Hepatocyte (in vitro differentiated cells): ENCODE measurements around the gene CLEC19A. TPM values are rescaled to one million over a fixed set of nuclear protein-coding genes. Genes with fewer than 3 reads are reported as not detected.

Experiments used
- DNase-seq: peaks from one replicate; pipeline ENCODE4 v3.0.0-alpha.2; 2016; ENCODE audit warnings: low spot score
- H2AFZ ChIP-seq: fragments of 200-600 bp; sonication (generic); 2 replicates; pipeline ENCODE4 v1.6.0; 2016; ENCODE audit warnings: antibody characterized with exemption, mild to moderate bottlenecking
- H3K27ac ChIP-seq: fragments of 200-600 bp; sonication (generic); 2 replicates; pipeline ENCODE4 v1.5.1; 2016; ENCODE audit warnings: mild to moderate bottlenecking
- H3K27me3 ChIP-seq: fragments of 200-600 bp; sonication (generic); 2 replicates; pipeline ENCODE4 v1.6.1; 2016
- H3K36me3 ChIP-seq: fragments of 200-600 bp; sonication (generic); replicated peaks from 2 replicates; pipeline ENCODE4 v1.5.1; 2016; ENCODE audit warnings: low read depth; ENCODE audit not compliant: insufficient read depth
- H3K4me1 ChIP-seq: fragments of 200-600 bp; sonication (generic); 2 replicates; pipeline ENCODE4 v1.5.1; 2016; ENCODE audit warnings: mild to moderate bottlenecking, moderate library complexity; ENCODE audit not compliant: insufficient read depth
- H3K4me2 ChIP-seq: fragments of 200-600 bp; sonication (generic); 2 replicates; pipeline ENCODE4 v1.6.0; 2016
- H3K4me3 ChIP-seq: fragments of 200-600 bp; sonication (generic); 2 replicates; pipeline ENCODE4 v1.5.1; 2016; ENCODE audit warnings: mild to moderate bottlenecking
- H3K79me2 ChIP-seq: fragments of 200-600 bp; sonication (generic); 2 replicates; pipeline ENCODE4 v1.6.0; 2017; ENCODE audit warnings: mild to moderate bottlenecking
- H3K9me2 ChIP-seq: fragments of 200-600 bp; sonication (generic); replicated peaks from 2 replicates; pipeline ENCODE4 v1.6.0; 2017; ENCODE audit warnings: mild to moderate bottlenecking; ENCODE audit not compliant: insufficient read depth
- H3K9me3 ChIP-seq: fragments of 200-600 bp; sonication (generic); 2 replicates; pipeline ENCODE4 v1.5.1; 2016; ENCODE audit warnings: low read depth, mild to moderate bottlenecking
- H4K20me1 ChIP-seq: fragments of 200-600 bp; sonication (generic); 2 replicates; pipeline ENCODE4 v1.6.0; 2016; ENCODE audit warnings: mild to moderate bottlenecking; ENCODE audit not compliant: insufficient read depth, poor library complexity, severe bottlenecking
- CTCF ChIP-seq: fragments of 200-600 bp; sonication (generic); IDR thresholded peaks from 2 replicates; pipeline ENCODE4 v1.5.1; 2016; ENCODE audit warnings: antibody characterized with exemption, mild to moderate bottlenecking; ENCODE audit not compliant: poor library complexity
- EZH2 ChIP-seq: fragments of 200-600 bp; sonication (generic); IDR thresholded peaks from 2 replicates; pipeline ENCODE4 v1.6.1; 2016; ENCODE audit warnings: antibody characterized with exemption, mild to moderate bottlenecking, borderline replicate concordance
- EZH2phosphoT487 ChIP-seq: fragments of 200-600 bp; sonication (generic); IDR thresholded peaks from one replicate; pipeline ENCODE4 v1.6.1; 2018; ENCODE audit warnings: antibody characterized with exemption, mild to moderate bottlenecking, low read depth, moderate library complexity; ENCODE audit not compliant: unreplicated experiment, severe bottlenecking
- WGBS: methylation state at CpG from one replicate; pipeline ENCODE4 v1.1.6; 2016; ENCODE audit warnings: low lambda C conversion rate; ENCODE audit errors: missing lambda C conversion rate; 5-methylcytosine and 5-hydroxymethylcytosine counted together
- polyA plus RNA-seq: library from polyadenylated mRNA; unstranded; fragments of >200 nt; fragmentation: Nextera tagmentation; extraction: Ambion mirVana; gene quantifications from 2 replicates; pipeline ENCODE4 v1.2.1, GENCODE V29; 2016
- total RNA-seq: library from RNA; depleted of rRNA; stranded (reverse); fragments of >200 nt; gene quantifications from 2 replicates; pipeline ENCODE4 v1.2.3, GENCODE V29; 2014

The CLEC19A gene
- total and polyA plus RNA-seq, 2 experiments from 2014 or later = not detected

GRCh38 chr16:19287241-19287640 is 1.7 kb downstream of the CLEC19A start:
- Histone ChIP-seq H3K4me2 (no peak overlapping the region), H3K36me3 (no peaks in the 10 kb centered on the region), H3K4me1 (no peaks in the 10 kb centered on the region), H3K9me2 (no peaks in the 10 kb centered on the region), H3K4me3 (no peak overlapping the region), H2AFZ (no peak overlapping the region), H3K79me2 (no peaks in the 10 kb centered on the region), H3K9me3 (no peaks in the 10 kb centered on the region), H3K27ac (no peak overlapping the region), H3K27me3 (no peaks in the 10 kb centered on the region), H4K20me1 (no peaks in the 10 kb centered on the region)
- DNase-seq = no peak
- no peak for TF ChIP-seq EZH2
- no peak for TF ChIP-seq CTCF
- no peak for TF ChIP-seq EZH2phosphoT487
- WGBS = 83% methylated on average over 4 of the region's 4 CpGs

- Histone ChIP-seq H4K20me1 (no peaks in the 10 kb centered on the region), H3K36me3 (no peaks in the 10 kb centered on the region), H3K9me3 (no peaks in the 10 kb centered on the region), H2AFZ (no peak overlapping the region), H3K79me2 (no peaks in the 10 kb centered on the region), H3K4me1 (no peaks in the 10 kb centered on the region), H3K4me2 (no peak overlapping the region), H3K27ac (no peak overlapping the region), H3K27me3 (no peaks in the 10 kb centered on the region), H3K4me3 (no peak overlapping the region), H3K9me2 (no peaks in the 10 kb centered on the region)
- WGBS = 89% methylated on average over 7 of the region's 7 CpGs
- no peak for DNase-seq
- TF ChIP-seq EZH2phosphoT487 = no peak
- TF ChIP-seq CTCF = no peak
- no peak for TF ChIP-seq EZH2
Measured at GRCh38 chr16:19288872-19289799, 3.6 kb downstream of the CLEC19A start.

- H3K4me1 ChIP-seq = no peaks in the 10 kb centered on the region
- no peaks in the 10 kb centered on the region for H3K27me3 ChIP-seq
- H3K9me2 ChIP-seq = no peaks in the 10 kb centered on the region
- H3K36me3 ChIP-seq = no peaks in the 10 kb centered on the region
- no peak overlapping the region for H3K4me2 ChIP-seq
- no peaks in the 10 kb centered on the region for H3K79me2 ChIP-seq
- H2AFZ ChIP-seq = no peak overlapping the region
- 61% methylated on average over 7 of the region's 7 CpGs for WGBS
- TF ChIP-seq CTCF (no peak), EZH2 (no peak), EZH2phosphoT487 (no peak)
- H3K27ac ChIP-seq = no peak overlapping the region
- H4K20me1 ChIP-seq = no peaks in the 10 kb centered on the region
- DNase-seq = no peak
- H3K4me3 ChIP-seq = no peak overlapping the region
- H3K9me3 ChIP-seq = no peaks in the 10 kb centered on the region
Measured at GRCh38 chr16:19289811-19290485, 4.4 kb downstream of the CLEC19A start.
